Measurements from ENCODE around the gene CD27.

GRCh38 chr12:6489449-6489848 lies 44.7 kb downstream of the CD27 start:
- TF ChIP-seq, protein P1, sequence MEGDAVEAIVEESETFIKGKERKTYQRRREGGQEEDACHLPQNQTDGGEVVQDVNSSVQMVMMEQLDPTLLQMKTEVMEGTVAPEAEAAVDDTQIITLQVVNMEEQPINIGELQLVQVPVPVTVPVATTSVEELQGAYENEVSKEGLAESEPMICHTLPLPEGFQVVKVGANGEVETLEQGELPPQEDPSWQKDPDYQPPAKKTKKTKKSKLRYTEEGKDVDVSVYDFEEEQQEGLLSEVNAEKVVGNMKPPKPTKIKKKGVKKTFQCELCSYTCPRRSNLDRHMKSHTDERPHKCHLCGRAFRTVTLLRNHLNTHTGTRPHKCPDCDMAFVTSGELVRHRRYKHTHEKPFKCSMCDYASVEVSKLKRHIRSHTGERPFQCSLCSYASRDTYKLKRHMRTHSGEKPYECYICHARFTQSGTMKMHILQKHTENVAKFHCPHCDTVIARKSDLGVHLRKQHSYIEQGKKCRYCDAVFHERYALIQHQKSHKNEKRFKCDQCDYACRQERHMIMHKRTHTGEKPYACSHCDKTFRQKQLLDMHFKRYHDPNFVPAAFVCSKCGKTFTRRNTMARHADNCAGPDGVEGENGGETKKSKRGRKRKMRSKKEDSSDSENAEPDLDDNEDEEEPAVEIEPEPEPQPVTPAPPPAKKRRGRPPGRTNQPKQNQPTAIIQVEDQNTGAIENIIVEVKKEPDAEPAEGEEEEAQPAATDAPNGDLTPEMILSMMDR (IDR thresholded peaks at IDR 0.05), result no peak
- no peak for TF ChIP-seq TCF7 (CRISPR knock-in tag; IDR thresholded peaks at IDR 0.05; ENCODE audit: low read depth)
- no peak for TF ChIP-seq TEAD4 (CRISPR knock-in tag; IDR thresholded peaks at IDR 0.05)
- TF ChIP-seq NFYB (CRISPR knock-in tag; conservative IDR thresholded peaks at IDR 0.05; ENCODE audit: low read depth), result no peak
- TF ChIP-seq USF1 (CRISPR knock-in tag; IDR thresholded peaks at IDR 0.05), result no peak
- no peak for TF ChIP-seq ZNF121 (CRISPR knock-in tag; IDR thresholded peaks at IDR 0.05)
- TF ChIP-seq SP1 (CRISPR knock-in tag; conservative IDR thresholded peaks at IDR 0.05), result no peak
- TF ChIP-seq ZNF281 (CRISPR knock-in tag; IDR thresholded peaks at IDR 0.05), result no peak
- no peak for TF ChIP-seq E2F4 (CRISPR knock-in tag; IDR thresholded peaks at IDR 0.05; ENCODE audit: borderline replicate concordance, low read depth)
- TF ChIP-seq CBFB (CRISPR knock-in tag; IDR thresholded peaks at IDR 0.05; ENCODE audit: low read depth), result no peak
- TF ChIP-seq RELA (CRISPR knock-in tag; IDR thresholded peaks at IDR 0.05; ENCODE audit: borderline replicate concordance), result no peak
- TF ChIP-seq, protein P2, sequence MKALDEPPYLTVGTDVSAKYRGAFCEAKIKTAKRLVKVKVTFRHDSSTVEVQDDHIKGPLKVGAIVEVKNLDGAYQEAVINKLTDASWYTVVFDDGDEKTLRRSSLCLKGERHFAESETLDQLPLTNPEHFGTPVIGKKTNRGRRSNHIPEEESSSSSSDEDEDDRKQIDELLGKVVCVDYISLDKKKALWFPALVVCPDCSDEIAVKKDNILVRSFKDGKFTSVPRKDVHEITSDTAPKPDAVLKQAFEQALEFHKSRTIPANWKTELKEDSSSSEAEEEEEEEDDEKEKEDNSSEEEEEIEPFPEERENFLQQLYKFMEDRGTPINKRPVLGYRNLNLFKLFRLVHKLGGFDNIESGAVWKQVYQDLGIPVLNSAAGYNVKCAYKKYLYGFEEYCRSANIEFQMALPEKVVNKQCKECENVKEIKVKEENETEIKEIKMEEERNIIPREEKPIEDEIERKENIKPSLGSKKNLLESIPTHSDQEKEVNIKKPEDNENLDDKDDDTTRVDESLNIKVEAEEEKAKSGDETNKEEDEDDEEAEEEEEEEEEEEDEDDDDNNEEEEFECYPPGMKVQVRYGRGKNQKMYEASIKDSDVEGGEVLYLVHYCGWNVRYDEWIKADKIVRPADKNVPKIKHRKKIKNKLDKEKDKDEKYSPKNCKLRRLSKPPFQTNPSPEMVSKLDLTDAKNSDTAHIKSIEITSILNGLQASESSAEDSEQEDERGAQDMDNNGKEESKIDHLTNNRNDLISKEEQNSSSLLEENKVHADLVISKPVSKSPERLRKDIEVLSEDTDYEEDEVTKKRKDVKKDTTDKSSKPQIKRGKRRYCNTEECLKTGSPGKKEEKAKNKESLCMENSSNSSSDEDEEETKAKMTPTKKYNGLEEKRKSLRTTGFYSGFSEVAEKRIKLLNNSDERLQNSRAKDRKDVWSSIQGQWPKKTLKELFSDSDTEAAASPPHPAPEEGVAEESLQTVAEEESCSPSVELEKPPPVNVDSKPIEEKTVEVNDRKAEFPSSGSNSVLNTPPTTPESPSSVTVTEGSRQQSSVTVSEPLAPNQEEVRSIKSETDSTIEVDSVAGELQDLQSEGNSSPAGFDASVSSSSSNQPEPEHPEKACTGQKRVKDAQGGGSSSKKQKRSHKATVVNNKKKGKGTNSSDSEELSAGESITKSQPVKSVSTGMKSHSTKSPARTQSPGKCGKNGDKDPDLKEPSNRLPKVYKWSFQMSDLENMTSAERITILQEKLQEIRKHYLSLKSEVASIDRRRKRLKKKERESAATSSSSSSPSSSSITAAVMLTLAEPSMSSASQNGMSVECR (CRISPR knock-in tag; IDR thresholded peaks at IDR 0.05; ENCODE audit: borderline replicate concordance), result no peak
- no peak for TF ChIP-seq ETV6 (CRISPR knock-in tag; IDR thresholded peaks at IDR 0.05)
- TF ChIP-seq, protein P3, sequence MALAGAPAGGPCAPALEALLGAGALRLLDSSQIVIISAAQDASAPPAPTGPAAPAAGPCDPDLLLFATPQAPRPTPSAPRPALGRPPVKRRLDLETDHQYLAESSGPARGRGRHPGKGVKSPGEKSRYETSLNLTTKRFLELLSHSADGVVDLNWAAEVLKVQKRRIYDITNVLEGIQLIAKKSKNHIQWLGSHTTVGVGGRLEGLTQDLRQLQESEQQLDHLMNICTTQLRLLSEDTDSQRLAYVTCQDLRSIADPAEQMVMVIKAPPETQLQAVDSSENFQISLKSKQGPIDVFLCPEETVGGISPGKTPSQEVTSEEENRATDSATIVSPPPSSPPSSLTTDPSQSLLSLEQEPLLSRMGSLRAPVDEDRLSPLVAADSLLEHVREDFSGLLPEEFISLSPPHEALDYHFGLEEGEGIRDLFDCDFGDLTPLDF (CRISPR knock-in tag; IDR thresholded peaks at IDR 0.05), result no peak
